ENCODE data around the gene KCNAB2.

Gene KCNAB2

GRCh38 chr1:6033124-6033523, 12.6 kb upstream of the KCNAB2 start:
- DNase-seq, result no peak

- peak in 1 of 5 donors; percentile 25 for DNase-seq
Measured at GRCh38 chr1:6033986-6034749, 11.5 kb upstream of the KCNAB2 start.

DNA sequence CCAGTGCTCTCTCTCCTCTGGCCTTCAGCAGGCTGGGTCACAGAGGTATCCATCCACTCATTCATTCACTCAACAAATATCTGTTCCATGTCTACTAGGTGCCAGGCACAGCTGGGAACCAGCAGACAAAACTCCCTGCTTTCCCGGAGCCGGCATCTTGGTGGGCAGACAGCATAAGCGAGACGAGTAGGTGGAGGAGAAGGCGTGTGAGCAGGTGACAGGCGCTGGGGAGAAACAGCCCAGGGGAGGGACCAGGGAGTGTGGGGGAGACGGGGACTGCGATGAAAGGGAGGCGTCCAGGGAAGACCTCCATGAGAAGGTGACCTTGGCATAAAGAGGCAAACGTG, 11.0 kb upstream of the KCNAB2 start:
- no peak for DNase-seq

GRCh38 chr1:6035303-6035702, 10.4 kb upstream of the KCNAB2 start:
- no peak for DNase-seq

- no peak for DNase-seq
Measured at GRCh38 chr1:6035719-6036118, 10.0 kb upstream of the KCNAB2 start.

GRCh38 chr1:6037338-6037762, 8.3 kb upstream of the KCNAB2 start:
- peak in 1 of 5 donors; percentile 65 for DNase-seq

DNA sequence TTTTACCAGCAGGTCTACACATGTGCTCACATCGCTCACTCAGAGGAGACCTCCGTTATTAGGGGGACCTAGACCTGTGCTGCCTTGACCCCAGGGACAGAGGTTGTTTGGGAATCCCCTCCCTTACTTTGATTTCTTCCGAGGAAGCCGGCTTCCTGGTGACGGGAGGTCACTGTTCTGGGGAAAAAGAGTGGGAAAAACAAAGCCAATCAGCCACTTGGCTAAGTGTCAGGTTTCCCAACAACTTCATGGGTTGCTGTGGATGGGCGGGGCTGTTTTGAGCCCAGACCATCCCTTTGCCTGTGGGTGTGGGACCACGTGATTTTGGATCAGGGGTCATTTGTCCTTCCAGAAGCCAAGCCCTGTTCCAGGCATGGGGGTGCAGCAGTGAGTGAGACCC, 7.1 kb upstream of the KCNAB2 start:
- no peak for DNase-seq

- DNase-seq, result no peak
Measured at GRCh38 chr1:6039031-6039430, 6.7 kb upstream of the KCNAB2 start.

- DNase-seq, result no peak
Measured at GRCh38 chr1:6040444-6040843, 5.2 kb upstream of the KCNAB2 start.

DNA sequence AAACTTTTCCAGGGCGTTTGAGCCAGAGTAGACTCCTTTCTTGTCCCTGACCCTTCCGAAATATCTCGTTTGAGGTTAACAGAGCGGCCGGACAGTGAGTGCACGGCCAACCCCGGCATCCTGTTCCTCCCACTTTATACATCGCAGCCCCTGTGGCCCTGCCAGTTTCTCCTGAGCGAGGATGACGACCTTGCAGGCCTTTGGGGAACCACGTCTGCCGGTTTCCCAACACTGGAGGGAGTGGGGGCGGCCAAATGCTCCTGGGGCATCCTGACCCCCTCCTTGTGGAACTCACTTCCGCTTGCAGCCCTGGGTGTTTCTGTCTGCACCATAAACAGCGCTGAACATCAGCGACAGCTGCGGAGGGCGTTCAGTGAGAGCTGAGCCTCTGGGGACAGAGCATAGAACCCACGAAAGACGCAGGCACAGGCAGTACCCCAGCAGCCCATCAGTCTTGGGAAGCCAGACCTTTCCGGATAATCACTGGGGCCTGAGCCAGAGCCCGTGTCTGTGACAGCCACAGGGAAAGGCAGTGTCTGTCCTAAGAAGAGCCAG, 4.8 kb upstream of the KCNAB2 start:
- no peak for DNase-seq

GRCh38 chr1:6041432-6042062, 4.1 kb upstream of the KCNAB2 start:
- no peak for DNase-seq

- DNase-seq, result no peak
Measured at GRCh38 chr1:6043561-6043960, 2.1 kb upstream of the KCNAB2 start.

GRCh38 chr1:6044481-6045109, 1.1 kb upstream of the KCNAB2 start:
- DNase-seq, result no peak

DNA sequence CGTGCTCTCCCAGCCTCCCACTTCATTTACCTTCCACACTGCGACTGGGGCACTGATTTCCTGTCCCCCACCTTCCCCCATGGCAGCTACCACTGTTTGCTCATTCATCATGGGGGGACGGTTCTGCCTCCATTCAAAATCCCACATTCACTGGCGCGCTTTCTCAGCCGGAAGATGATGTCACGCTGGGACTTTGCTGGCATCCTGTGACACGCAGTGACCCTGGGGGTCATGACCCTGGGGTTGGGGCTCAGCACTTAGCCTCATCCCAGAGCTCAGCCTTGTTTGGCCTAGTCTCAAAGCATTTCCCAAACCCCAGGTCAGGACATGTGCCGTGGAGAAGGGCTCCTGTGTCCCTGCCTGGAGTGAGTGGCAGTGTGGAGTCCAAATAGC, 582 bp upstream of the KCNAB2 start:
- DNase-seq, result no peak

DNA sequence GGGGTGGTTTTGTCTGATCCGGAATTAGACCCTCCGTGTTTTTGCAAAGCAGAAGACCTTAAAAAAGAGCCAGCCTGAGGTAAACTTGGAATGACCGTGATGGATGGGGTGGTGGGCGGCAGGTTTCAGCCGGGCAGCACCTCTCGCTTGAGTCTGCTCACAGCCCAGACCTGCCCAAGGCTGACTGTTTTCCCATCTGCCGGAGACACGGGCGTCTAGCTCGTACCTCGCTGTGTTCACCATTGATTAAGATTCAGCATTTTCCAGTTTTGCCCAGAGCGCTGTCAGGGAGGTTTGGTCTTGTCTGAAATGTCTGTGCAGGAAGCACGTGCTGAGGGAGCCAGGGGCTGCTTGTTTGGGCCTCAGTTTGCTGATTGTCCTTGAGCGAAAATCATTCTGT, 591 bp downstream of the KCNAB2 start:
- no peak for DNase-seq

DNA sequence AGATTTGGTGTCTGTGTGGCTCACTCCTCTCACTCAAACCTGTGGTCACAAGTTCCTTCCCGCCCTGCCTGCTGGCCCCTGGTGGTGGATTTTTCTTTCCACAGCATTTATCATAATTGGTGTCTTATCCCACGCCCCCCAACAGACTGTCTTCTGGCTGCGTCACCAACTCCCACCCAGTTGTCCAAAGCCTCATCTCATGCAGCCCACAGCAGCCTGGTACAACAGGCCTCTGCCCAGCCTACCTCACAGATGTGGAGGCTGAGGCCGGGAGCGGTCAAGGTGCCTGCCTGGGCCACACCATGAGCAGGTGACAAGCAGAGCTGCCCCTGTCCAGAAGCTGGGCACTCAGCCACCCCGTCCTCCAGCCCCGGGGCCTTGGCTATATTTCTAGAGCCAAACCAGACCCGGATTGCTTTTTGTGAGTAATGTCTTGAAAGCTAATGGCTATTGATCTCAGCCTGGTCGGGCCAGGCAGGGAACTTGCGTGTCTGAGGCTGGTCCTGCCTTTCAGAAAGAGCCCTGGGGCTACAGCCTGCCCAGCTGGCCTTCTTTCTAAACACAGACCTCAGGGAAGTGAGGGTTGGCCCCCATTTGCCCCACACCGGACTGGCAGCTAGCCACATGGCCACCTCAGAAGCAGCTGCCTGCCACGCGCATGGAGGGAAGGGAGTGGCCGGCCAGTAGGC, 2.6 kb downstream of the KCNAB2 start:
- no peak for DNase-seq

- no peak for DNase-seq
Measured at GRCh38 chr1:6049419-6049818, 3.7 kb downstream of the KCNAB2 start.

DNA sequence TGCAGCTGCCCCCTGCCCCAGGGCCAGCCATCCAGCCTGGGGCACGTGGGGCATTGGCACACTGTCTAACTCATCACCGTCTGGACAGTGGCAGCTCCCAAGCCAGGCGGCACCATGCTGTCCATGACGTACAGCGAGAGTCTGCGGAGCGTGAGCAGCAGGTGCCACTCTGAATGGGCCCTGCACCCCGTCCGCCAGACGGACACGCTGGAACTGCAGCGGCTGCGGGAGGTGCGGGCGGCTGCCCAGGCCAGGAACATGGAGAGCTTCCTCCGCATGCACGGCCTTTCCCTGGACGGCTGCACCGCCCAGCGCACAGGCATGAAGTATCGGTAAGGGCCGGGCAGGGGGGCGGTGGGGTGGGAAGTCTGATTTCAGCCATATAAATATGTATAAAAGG, 5.7 kb downstream of the KCNAB2 start:
- DNase-seq, result no peak

GRCh38 chr1:6052543-6053205, 7.0 kb downstream of the KCNAB2 start:
- peak in 3 of 5 donors; percentile 23 to 57 (median 30) for DNase-seq

DNA sequence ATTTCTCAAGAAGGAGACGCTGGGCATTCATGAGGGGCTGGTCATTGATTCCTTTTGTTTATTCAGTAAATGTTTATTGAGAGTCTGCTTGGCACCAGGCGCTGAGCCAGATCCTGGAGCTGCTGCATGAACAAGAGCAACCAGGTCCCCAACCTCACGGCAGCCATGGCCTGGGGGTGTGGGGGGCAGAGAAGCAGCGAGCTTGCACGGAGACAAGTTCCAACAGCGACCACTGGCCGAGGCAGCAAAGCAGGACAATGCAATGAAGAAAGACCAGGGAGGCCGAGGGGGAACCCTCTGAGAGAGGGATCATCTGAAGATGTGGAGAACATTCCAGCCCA, 7.5 kb downstream of the KCNAB2 start:
- no peak for DNase-seq

DNA sequence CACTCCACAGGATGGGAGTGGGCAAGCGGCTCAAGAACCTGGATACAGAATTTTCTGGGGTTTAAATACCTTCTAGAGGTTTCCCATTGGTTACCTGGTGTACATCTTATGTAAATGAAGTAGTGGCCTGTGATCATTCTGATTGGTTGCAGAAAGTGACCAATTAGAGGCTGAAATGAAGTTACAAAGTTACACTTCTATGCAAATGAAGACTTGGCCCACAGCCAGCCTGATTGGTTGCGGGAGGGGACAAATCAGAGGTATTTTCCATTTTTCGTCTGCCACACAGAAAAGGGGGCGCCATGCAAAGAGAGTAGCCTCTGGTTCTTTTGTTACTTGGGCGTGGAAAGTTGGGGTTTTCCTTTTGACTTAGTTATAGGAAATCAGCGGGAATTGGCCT, 8.9 kb downstream of the KCNAB2 start:
- DNase-seq, result no peak

DNA sequence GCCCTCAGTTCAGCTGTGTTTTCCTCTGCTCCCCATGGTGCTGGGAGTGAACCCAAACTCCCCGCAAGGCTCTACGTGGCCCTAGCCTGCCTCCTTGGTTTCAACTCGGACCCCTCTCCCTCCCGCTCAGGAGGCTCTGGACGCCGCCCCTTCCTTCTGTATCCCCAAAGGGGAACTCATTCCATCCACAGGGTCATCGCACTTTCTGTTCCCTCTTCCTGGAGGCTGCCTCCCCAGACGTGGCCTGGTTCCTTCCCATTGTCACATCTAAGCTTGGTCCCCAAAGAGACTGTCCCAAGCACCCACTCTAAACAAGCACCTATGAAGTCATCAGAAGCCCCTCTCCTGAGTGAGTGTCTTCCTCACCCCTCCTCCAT, 10.9 kb downstream of the KCNAB2 start:
- DNase-seq, result no peak

Data from T-helper 1 cell (primary cell).